HEK293T (cell line): ENCODE data around the gene CHMP2B.

ENCODE experiments used
- BHLHE40 ChIP-seq: fragments of 450-650 bp; IDR thresholded peaks from 2 replicates; pipeline ENCODE4 v1.6.1; 2016; ENCODE audit warnings: mild to moderate bottlenecking, moderate library complexity, borderline replicate concordance
- FOXA1 ChIP-seq: fragments of 450-650 bp; IDR thresholded peaks from 2 replicates; pipeline ENCODE4 v1.6.1; 2016; ENCODE audit warnings: mild to moderate bottlenecking
- FOXK2 ChIP-seq: fragments of 450-650 bp; IDR thresholded peaks from 2 replicates; pipeline ENCODE4 v1.6.1; 2016; ENCODE audit warnings: mild to moderate bottlenecking
- L3MBTL2 ChIP-seq: fragments of 450-650 bp; conservative IDR thresholded peaks from 2 replicates; pipeline ENCODE4 v1.6.1; 2016; ENCODE audit warnings: mild to moderate bottlenecking
- SP1 ChIP-seq: fragments of 450-650 bp; IDR thresholded peaks from 2 replicates; pipeline ENCODE4 v1.6.1; 2017
- ZNF384 ChIP-seq: fragments of 450-650 bp; IDR thresholded peaks from 2 replicates; pipeline ENCODE4 v1.6.1; 2016

DNA sequence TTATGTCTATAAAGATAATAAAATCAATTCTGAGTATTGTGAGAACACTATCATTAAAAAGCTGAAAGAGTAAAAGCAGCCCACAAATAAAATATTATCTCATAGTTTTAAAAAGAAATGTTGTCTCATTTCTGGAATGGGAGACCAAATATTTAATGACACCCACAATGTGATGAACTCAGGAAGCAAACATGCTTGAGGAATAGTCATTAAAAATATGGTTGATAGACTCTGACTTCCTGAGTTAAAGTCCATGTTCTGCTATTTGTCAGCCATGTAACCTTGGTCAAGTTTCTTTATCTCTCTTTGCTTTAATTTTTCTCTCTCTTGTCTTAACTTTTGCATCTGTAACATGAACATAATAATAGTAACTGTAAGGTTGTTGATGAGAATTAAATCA is 35.5 kb upstream of the CHMP2B start:
- no peak for TF ChIP-seq SP1
- no peak for TF ChIP-seq L3MBTL2
- TF ChIP-seq FOXK2 = no peak
- no peak for TF ChIP-seq ZNF384
- no peak for TF ChIP-seq BHLHE40
- TF ChIP-seq FOXA1 = no peak
